Superior temporal gyrus (tissue), 1 donor: ENCODE data around the gene FRMD3.
"Not testable (repeated sequence)": the region's sequence is repeated elsewhere in the genome, so short reads cannot be mapped to it uniquely, and the experiment has no call there.

Source experiments
- DNase-seq: peaks from one replicate; pipeline ENCODE4 v3.0.0-alpha.2; 2016; ENCODE audit errors: extremely low spot score

The FRMD3 gene

DNA sequence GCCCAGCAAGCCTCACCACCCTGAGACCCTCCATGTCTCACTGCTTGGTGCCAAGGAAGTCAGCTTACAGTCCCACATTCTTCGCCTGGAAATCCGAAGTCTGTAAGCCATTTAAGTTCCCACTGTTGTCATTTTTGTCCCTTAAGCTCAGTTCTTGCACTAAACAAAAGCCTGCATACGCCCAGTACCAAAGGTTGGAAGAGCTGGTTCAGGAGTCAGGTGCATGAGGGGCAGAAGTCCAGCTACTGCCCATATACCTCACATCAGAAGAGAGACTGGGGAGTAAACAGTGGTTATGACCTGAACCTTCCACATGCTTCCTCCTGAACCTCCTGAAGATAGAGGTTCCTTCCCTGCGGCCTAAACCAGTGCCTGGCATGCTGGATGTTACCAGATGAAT lies 146.0 kb downstream of the FRMD3 start:
- DNase-seq: no peak

DNA sequence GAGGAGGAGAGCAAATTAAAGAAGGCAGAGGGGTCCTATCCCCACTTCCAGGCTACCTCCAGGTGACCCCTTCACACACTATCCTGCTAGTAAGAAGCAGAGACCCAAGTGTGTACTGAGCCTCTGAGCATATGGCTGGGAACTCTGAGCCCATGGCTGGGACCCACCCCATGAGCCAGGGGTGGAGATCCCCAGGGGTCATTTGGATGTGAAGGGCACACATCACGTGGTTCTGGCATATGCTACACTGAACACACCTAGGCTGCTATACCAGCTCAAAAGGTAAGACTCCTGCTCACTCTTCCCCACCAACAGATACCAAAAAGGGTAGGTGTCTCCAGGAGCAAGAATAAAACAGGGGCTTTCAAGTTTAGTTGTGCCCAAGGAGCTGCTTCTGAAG lies 149.9 kb downstream of the FRMD3 start:
- no peak for DNase-seq

DNA sequence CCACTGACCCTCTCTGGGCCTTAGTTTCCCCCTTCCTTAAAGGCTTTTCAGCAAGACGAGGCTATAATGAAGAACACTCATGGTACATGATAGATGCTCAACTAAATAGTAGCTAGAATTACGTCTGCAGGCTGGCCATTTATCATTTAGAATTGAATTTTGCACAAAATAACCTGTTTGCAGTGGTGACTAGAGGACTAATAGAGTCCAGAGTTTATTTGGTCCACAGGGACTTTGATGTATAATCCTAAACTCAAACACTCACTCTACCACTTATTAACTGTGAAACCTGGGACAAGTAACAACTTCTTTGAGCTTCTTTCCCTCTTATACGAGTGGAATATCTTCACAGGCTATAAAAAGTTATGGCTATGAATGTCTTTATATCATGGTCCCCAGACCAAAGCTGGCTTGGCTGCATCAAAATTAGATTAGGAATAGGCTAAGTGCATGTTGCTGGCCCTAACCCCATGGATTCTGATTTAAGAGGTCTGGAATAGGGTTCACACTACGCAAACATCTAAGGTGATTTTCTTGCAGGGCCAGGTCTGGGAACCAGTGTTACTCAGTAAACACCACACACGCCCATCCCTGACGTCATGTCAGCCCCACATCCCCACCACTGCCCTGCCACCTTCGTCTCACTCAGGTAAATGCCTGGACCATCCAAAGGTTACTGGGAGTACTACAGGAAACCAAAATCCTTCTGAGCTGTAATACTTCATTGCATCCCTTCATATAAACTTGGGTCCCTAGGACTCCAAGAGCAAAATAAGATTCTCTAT lies 150.6 kb downstream of the FRMD3 start:
- DNase-seq: no peak

DNA sequence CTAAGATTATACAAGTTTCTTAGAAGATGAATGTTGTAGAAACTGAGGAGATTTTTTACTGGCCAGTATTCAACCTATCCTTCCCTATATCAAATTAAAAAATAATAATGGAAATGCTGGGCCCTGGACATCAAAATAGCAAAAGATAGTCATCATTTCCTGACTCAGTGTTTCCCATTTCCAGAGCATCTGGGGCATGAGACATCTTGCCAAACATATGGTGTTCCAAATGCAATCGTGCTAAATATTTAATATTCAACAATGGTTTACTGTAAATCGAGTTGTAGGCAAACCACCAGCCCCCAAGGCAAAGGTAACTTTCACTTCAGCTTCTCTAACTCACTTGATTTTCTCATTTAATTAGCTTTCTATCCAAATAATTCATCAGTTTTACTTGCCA lies 152.9 kb downstream of the FRMD3 start:
- no peak for DNase-seq

DNA sequence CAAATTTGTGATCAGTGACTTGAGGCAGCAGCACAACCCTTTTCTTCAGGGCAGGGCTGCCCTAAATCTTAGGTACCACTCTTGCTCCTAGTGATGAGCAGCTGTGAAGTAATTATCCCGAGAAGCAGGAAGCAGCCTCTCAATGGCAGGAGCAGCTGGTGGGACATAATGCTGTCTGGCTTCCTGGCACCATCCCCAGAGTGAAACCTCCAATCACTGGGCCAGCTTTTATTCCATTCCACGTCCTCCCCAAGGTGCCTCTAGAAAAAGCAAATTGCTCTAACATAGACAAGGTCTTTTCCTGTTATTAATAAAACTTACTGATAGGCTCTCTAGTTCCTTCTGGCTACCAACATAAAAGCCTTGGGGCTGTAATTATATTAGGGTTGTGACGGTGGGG lies 154.0 kb downstream of the FRMD3 start:
- no peak for DNase-seq

DNA sequence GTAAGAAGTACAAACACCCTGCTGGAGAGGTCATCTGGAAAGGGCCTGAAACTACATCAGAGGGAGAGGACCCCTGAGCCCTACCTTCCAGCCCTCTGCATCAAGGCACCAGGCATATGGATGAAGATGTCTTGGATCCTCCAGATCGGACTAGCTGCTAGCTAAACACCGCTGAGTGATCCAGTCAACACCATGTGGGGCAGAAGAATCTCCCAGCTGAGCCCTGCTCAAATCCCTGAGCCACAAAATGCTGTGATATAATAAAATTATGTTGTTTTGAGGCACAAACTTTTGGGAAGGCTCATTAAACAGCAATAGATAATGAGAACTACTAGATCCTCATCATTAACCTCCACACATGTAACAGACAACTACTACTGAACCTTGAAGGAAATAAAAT lies 155.2 kb downstream of the FRMD3 start:
- DNase-seq: no peak

DNA sequence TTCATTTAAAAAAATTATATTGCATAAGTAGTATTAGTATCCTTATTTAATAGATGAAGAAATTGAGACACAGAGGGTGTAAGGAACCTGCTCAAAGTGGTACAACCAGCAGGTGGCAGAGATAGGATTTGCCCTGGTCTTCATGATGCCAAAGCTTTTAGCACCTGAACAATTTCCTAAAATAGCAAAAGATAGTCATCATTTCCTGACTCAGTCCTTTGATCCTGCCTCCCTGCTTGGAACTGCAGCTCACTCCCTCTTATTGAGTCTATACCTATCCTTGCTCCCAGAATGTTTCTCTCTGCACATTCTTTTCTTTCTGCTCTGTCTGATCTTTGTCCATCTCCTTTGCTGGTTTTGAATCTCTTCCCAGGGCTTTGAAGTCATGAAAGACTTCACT lies 155.8 kb downstream of the FRMD3 start:
- DNase-seq: no peak

DNA sequence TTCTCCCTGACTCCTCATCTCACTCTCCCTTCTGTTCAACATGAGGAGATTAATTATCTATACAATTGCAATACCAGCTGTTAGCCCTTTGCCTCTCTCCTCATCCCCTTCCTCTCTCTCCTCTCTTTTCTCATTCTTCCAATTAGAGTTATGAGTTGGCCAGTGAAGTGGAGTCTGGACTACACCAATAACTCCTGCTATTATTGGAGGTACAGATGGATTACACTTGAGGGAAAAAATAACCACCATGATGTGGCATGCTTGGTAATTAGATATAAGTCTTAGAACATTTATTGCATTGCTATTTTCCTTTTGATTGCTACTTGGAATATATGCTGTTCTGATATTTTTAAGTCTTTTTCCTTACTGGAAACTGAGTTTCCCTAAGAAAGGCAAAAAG lies 159.2 kb downstream of the FRMD3 start:
- no peak for DNase-seq

DNA sequence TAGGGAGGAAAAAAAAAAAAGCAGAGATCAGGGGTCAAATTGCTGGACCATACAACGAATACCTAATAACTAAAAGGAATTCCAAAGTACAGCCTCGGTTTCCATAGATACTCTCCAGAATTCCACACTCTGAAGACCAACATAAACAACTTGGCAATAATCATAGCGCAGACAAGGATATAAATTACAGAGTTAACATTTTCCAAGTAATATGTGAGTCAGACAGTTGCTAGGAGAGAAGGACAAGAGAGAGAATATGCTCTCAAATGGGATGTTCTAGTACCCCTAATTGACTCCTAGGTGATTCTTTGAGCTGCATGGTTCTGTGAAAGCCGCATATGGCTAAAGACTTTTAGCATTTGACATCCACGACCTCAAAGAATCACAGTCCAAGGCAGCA lies 165.2 kb downstream of the FRMD3 start:
- no peak for DNase-seq

DNA sequence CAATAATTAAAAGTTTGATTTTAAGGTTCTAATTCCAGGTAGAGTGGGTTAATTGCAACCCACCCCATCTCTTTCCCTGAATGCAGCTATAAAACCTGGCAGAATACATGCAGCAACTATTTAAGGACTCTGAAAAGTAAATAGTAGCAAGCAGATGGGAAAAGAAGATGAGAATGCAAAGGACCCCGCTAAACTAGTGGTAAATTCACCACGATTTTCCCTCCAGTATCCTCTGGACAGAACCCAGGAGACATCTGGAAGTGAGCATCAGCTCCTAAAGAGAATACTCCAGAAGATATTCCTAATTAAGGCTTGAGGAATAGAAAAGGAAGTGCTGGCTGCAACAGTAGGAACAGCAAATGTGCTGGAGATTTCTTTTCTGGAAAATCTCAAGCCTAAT lies 170.9 kb downstream of the FRMD3 start:
- no peak for DNase-seq

DNA sequence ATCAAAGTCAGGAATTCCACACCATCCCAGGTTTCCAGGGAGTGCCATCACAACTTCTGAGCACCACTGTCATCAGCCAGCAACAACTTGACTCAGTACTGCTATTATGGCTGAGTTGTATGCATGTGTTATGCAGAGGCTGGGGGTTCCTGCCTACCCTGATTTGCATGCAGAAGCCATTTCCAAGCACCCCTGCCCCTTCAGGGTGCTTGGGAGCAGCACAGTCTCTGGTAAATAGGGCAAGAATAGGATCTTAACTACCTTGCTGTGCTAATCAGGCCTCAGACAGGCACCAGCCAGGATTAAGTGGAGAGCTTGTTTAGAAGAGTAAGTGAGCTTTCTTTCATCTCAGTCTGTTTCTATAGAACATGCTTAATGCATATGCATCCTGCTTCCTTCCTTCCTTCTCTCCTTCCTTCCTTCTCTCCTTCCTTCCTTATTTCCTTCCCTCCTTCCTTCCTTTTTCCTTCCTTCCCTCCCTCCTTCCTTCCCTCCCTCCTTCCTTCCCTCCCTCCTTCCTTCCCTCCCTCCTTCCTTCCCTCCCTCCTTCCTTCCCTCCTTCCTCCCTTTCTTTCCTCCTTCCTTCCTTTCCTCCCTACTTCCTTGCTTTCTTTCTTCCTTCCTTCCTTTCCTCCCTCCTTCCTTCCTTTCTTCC lies 175.7 kb downstream of the FRMD3 start:
- no peak for DNase-seq

DNA sequence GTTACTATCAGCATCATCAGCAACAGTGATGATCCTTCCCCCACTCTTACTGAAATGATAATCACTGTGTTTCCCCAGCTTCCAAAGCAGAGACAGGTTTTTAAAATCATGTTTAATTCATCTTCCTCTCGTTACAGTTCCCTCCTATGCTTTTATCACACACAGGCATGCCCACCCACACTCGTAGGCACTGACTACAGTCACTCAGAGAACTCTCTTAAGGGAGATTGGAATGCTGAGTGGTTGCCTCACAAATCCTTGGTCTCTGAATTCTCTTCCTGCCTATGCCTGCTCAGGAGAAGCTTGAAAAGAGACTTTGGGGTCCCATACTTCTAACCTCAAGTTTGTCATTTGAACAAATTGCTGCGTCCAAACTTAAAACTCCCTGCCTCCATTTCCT lies 179.2 kb downstream of the FRMD3 start:
- DNase-seq: no peak

DNA sequence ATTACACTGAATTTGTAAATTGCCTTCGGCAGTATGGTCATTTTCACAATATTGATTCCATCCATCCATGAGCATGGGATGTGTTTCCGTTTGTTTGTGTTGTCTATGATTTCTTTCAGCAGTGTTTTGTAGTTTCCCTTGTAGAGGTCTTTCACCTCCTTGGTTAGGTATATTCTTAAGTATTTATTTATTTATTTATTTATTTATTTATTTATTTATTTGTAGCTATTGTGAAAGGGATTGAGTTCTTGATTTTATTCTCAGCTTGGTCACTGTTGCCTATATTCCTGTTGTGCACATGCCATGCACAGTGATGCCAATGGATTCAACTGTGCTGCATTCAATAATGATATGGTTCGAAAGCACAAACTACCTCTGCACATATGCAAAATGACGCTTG lies 179.7 kb downstream of the FRMD3 start:
- DNase-seq: not testable (repeated sequence)

DNA sequence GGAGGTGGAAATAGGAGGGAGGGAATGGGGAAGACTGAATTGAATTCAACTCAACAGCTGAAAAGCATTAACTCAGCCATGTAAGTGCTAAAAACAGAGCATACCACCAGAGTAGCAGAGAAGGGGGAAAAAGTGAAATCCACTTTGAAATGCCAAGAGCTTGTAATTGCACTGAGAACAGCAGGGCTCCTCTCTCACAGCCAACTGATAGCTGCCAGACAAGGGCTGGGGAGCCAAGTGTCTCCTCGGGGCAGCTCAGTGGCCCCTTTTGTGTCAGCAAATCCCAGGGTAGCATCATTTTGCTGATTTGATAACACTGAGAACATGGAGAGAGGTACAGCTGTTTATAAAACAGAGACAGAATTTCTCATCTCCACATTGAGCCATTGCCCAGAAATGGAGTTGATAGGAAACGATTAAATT lies 182.5 kb downstream of the FRMD3 start:
- DNase-seq: no peak

DNA sequence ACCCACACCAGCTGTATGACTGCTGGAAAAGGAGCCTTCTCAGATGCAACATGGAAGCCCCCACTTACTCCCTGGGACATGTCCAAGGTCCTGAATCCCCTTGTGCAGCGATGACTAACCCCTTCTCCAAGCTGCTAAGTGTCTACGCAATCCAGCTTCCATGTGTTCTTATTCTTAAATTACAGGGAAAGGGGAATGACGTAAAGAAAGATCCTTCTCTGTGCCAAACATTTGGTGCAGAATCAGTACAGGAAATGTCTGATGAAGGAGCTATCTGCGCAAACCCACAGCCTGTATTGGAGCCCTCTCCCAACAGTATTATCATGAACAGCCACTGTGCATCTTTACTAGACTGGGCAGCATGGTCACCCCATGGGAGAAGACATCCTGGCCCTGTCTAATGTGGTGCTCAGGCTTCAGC lies 183.2 kb downstream of the FRMD3 start:
- no peak for DNase-seq

DNA sequence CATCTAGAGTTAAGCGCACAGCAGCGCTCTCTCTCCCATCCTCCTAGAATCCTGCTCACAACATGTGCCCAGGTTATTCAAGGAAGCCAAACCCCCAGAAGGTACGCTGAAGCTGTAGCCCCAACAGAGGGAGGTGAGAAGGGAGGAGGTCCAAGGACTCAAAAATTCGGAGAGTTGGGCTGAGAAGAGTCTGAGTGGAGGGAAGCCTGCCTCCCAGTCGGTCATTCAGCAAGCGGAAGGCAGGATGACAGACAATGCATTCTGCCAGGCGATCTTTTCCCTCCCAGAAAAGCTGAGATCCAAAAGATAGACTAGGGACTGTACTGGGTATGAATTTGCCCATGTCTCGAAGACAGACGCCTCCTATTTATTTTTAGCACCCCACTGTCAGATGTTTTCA lies 189.2 kb downstream of the FRMD3 start:
- no peak for DNase-seq

DNA sequence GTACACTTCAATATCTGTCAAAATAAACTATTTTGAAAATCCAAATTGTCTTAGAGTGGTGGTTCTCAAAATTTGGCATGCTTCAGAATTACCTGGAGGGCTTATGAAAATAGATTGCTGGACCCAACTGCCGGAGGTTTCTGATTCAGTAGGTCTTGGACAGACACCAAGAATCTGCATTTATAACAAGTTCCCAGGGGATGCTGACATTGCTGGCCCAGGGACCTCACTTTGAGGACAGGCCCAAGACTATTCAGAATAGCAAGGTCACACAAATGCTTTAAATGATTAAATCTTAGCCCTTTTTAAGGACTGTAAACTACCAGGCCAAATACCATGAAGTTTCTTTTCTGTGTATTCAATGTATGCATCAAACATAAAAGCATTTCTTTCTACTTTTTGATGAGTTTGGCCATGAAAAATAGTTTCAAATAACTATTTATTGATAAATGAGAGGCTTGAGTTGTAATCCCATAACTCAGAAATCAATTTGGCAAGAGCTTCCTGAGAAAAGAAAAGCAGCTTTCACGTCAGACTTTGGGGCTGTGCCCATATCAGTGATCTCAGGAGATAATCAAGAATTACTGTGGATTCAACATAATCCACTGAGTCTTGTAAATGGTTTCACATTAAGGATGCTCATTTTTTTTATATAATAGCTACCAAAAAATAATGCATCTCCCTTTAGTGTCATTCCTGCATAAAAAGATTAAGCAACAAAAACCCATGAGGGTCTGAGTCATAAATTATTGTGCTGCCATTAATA lies 191.4 kb downstream of the FRMD3 start:
- no peak for DNase-seq

DNA sequence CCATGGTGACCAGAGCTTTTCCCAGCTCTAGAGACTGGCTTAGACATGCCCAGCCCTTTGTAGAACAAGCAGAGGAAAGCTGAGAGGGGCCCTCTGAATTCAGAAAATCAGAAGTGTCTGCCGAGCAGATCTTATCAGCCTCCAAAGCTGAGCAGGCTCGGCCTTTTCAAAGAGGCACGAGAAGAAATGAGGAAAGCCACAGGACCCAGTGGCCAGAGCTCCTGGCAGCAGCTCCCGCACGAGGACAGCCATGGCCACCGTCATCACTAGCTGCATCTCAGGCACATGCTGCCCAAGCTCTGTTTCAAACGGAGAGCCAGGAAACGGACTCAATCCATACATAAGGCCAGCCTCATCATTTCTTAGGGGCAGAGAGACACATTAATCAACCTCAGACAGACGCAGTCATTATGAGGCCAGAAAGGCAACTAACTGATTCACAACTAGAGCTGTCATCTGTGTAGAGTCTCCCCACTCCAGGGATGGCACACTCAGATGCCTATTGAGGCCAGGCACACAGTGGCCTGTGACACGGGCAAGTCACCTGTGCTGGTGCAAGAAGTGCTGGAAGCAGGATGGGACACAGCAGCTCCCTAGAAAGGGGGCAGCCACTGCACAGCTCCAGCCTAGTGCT lies 194.7 kb downstream of the FRMD3 start:
- DNase-seq: no peak

DNA sequence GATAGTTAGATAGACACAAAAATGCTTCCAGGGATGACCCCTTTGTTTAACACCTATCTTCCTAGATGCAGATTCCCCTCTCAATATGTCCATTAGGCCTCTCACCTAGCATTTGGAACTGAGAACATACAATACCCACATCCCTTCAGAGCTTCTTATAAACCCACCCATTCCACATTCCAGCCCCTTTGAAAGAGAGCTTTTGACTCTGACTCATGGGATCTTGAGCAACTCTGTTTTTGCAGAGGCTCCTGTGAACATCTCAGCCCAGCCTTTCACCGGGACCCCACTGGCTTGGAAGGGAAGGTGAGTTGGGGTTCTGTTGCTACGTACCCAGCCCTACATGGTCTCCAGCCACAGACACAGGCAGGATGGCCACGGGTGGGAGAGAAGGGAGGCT lies 195.5 kb downstream of the FRMD3 start:
- DNase-seq: no peak

DNA sequence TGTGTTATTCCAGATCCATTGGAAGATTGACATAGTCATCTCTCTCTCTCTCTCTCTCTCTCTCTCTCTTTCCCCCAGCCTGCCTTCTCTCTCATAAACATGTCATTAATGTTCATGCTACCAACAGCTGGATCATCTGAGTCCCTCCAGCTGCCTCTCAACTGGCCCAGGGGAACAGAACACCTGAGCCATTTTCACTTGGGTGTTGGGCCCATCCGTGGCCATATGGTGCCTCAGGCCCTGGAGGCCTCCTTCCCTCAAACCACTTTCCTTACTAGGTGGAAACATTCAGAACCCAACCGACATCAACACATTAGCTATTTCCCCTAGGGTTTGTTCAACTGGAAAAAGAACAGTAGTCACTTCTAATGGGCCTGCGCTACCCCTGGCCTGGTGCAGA lies 196.2 kb downstream of the FRMD3 start:
- no peak for DNase-seq

DNA sequence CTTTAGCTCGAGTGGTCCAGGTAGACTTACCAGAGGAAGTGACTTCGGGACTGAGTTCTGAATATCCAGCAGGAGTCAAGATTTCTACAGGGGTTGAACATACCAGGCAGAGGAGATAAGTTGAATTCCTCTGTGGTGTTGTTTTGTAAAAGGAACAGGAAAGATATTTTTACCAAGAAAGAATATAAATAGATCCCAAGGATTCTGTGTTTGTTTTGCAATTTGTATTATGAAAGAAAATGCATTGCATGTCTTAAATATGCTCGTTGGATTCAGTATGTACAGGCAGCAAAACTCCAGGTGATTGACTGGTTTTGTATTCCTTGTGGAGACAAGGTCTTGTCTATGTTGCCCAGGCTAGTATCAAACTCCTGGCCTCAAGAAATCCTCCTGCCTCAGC lies 197.8 kb downstream of the FRMD3 start:
- DNase-seq: no peak

DNA sequence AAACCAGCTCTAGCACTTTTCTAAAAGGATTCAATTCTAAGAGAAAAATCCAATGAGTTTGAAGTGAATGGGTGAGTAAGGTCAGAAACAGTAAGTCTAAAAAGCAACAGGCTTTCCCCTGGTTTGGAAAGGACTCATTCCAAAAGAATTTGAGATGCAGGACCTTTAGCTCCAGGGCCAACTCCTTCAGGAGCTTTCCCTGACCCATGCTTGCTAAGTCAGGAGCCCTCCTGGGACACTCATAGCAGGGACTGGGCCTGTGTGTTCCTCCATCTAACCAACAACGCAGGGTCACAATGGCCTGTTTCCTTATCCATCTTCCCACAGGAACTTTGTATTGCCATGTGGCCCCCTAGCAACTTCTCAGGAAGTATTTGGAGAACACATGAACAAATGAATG lies 198.8 kb downstream of the FRMD3 start:
- DNase-seq: no peak
